GM13977 (cell line): Measurements from ENCODE around the gene YPEL5.
A peak's percentile ranks its signal among the peaks of the same experiment; 100 is the strongest.

Source experiments
- DNase-seq: peaks from one replicate; pipeline ENCODE4 v3.0.0; 2012; ENCODE audit warnings: low spot score
- CTCF ChIP-seq: IDR thresholded peaks from 2 replicates; pipeline ENCODE4 v1.5.1; 2012; ENCODE audit warnings: mild to moderate bottlenecking, control low read depth; ENCODE audit not compliant: insufficient read depth; ENCODE audit errors: extremely low read depth, missing control alignments
- in situ Hi-C: fragments of 300-500 bp; cut with MboI; formaldehyde crosslinking; loops from one replicate; pipeline ENCODE4 v1.12.0; 2022; ENCODE audit warnings: low sequenced_read_pairs, low pct_unique_long_range_greater_than_20kb, mixed read lengths, inconsistent platforms; ENCODE audit not compliant: unreplicated experiment

Gene YPEL5

GRCh38 chr2:30164131-30164925 lies 17.5 kb downstream of the YPEL5 start:
- in situ Hi-C loops = loop anchor here (10.0 kb wide), 1 partner anchor 540 kb away; no protein-coding TSS in a partner anchor
- DNase-seq = no peak
- TF ChIP-seq CTCF = peak; percentile 13

- DNase-seq = peak; percentile 83
- in situ Hi-C loops = loop anchor here (10.0 kb wide), 1 partner anchor 540 kb away; no protein-coding TSS in a partner anchor
- TF ChIP-seq CTCF = peak; percentile 67
Measured at GRCh38 chr2:30165050-30165520, 18.3 kb downstream of the YPEL5 start.

GRCh38 chr2:30165617-30166016 lies 18.8 kb downstream of the YPEL5 start:
- in situ Hi-C loops = loop anchor here (10.0 kb wide), 1 partner anchor 539 kb away; no protein-coding TSS in a partner anchor
- no peak for TF ChIP-seq CTCF
- DNase-seq = no peak

GRCh38 chr2:30172627-30173026 lies 25.8 kb downstream of the YPEL5 start:
- no peak for TF ChIP-seq CTCF
- in situ Hi-C loops = no loop called here
- DNase-seq = no peak

- no peak for DNase-seq
- TF ChIP-seq CTCF = no peak
- in situ Hi-C loops = no loop called here
Measured at GRCh38 chr2:30177440-30177839, 30.6 kb downstream of the YPEL5 start.

- no peak for TF ChIP-seq CTCF
- in situ Hi-C loops = no loop called here
- no peak for DNase-seq
Measured at GRCh38 chr2:30177956-30178355, 31.1 kb downstream of the YPEL5 start.
